Osteocyte (in vitro differentiated cells): ENCODE data around the gene CTSC. TPM values are rescaled to one million over a fixed set of nuclear protein-coding genes. Genes with fewer than 3 reads are reported as not detected.

Source experiments
- DNase-seq: peaks from one replicate; pipeline ENCODE4 v3.0.0; 2021; ENCODE audit warnings: mixed read lengths; ENCODE audit not compliant: unreplicated experiment; ENCODE audit errors: extremely low spot score
- H3K27ac Mint-ChIP-seq: one replicate; pipeline ENCODE4 v1.8.0; 2021; ENCODE audit warnings: mild to moderate bottlenecking, mixed read lengths; ENCODE audit not compliant: unreplicated experiment
- H3K27me3 Mint-ChIP-seq: one replicate; pipeline ENCODE4 v1.8.0; 2021; ENCODE audit warnings: mixed read lengths; ENCODE audit not compliant: unreplicated experiment
- H3K36me3 Mint-ChIP-seq: one replicate; pipeline ENCODE4 v1.8.0; 2021; ENCODE audit warnings: mixed read lengths; ENCODE audit not compliant: unreplicated experiment
- H3K4me1 Mint-ChIP-seq: one replicate; pipeline ENCODE4 v1.8.0; 2021; ENCODE audit warnings: mixed read lengths; ENCODE audit not compliant: unreplicated experiment
- H3K4me3 Mint-ChIP-seq: one replicate; pipeline ENCODE4 v1.8.0; 2021; ENCODE audit warnings: mild to moderate bottlenecking, moderate library complexity, mixed read lengths; ENCODE audit not compliant: unreplicated experiment
- H3K9me3 Mint-ChIP-seq: one replicate; pipeline ENCODE4 v1.8.0; 2021; ENCODE audit warnings: mixed read lengths; ENCODE audit not compliant: unreplicated experiment
- CTCF ChIP-seq: fragments of 200-600 bp; sonication (generic); IDR thresholded peaks from 2 replicates; pipeline ENCODE4 v1.5.0; 2021; ENCODE audit warnings: antibody characterized with exemption, mild to moderate bottlenecking, moderate library complexity
- total RNA-seq: library from RNA; stranded (reverse); gene quantifications from 2 replicates; pipeline ENCODE4 v1.2.1, GENCODE V29; 2021

The CTSC gene
- total RNA-seq, 1 donor from 2014 or later = 1.3 TPM

- Mint-ChIP-seq H3K27ac (no peak overlapping the region), H3K4me3 (no peak overlapping the region), H3K4me1 (peaks cover 7% of the 10 kb centered on the region), H3K27me3 (peaks cover 3% of the 10 kb centered on the region), H3K9me3 (no peaks in the 10 kb centered on the region), H3K36me3 (no peaks in the 10 kb centered on the region)
- TF ChIP-seq CTCF = no peak
- DNase-seq = no peak
Observed at GRCh38 chr11:88292171-88292843, 45.2 kb downstream of the CTSC start.

GRCh38 chr11:88288560-88288959, 49.0 kb downstream of the CTSC start:
- no peaks in the 10 kb centered on the region for H3K9me3 Mint-ChIP-seq
- no peaks in the 10 kb centered on the region for H3K36me3 Mint-ChIP-seq
- no peak overlapping the region for H3K27ac Mint-ChIP-seq
- H3K4me1 Mint-ChIP-seq = peaks cover 15% of the 10 kb centered on the region
- H3K4me3 Mint-ChIP-seq = no peak overlapping the region
- DNase-seq = no peak
- H3K27me3 Mint-ChIP-seq = peaks cover 3% of the 10 kb centered on the region
- TF ChIP-seq CTCF = no peak

GRCh38 chr11:88284336-88285050, 53.0 kb downstream of the CTSC start:
- no peak for TF ChIP-seq CTCF
- no peak for DNase-seq
- peaks cover 3% of the 10 kb centered on the region for H3K27me3 Mint-ChIP-seq
- H3K36me3 Mint-ChIP-seq = no peaks in the 10 kb centered on the region
- H3K4me3 Mint-ChIP-seq = no peak overlapping the region
- H3K9me3 Mint-ChIP-seq = no peaks in the 10 kb centered on the region
- peaks cover 8% of the 10 kb centered on the region for H3K4me1 Mint-ChIP-seq
- no peak overlapping the region for H3K27ac Mint-ChIP-seq

- H3K4me1 Mint-ChIP-seq = peaks cover 8% of the 10 kb centered on the region
Observed at GRCh38 chr11:88282747-88283515, 54.6 kb downstream of the CTSC start.

More at GRCh38 chr11:88282747-88283515, 54.6 kb downstream of the CTSC start:
- no peak overlapping the region for H3K4me3 Mint-ChIP-seq
- no peaks in the 10 kb centered on the region for H3K9me3 Mint-ChIP-seq
- H3K36me3 Mint-ChIP-seq = no peaks in the 10 kb centered on the region
- no peak for TF ChIP-seq CTCF
- H3K27ac Mint-ChIP-seq = no peak overlapping the region
- DNase-seq = no peak
- H3K27me3 Mint-ChIP-seq = no peaks in the 10 kb centered on the region
